HG02763 (cell line): ENCODE results near the gene TMEFF2.
"Not testable (repeated sequence)": the region's sequence is repeated elsewhere in the genome, so short reads cannot be mapped to it uniquely, and the experiment has no call there.

ENCODE experiments used
- ATAC-seq: cut with Tn5 transposase; IDR thresholded peaks from one replicate; pipeline ENCODE4 v1.9.1; 2021; ENCODE audit warnings: mild to moderate bottlenecking, moderate library complexity; ENCODE audit not compliant: unreplicated experiment

Gene TMEFF2

DNA sequence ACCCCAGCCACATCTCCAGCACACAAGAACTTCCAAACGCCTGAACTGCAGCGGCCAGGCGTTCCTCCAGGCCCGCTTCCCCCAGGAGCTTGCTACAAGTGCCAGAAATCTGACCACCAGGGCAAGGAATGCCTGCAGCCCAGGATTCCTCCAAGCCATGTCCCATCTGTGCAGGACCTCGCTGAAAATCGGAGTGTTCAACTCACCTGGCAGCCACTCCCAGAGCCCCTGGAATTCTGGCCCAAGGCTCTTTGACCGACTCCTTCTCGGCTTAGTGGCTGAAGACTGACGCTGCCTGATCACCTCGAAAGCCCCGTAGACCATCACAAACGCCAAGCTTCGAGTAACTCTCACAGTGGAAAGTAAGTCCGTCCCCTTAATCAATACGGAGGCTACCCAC, 62.1 kb downstream of the TMEFF2 start:
- ATAC-seq = not testable (repeated sequence)

DNA sequence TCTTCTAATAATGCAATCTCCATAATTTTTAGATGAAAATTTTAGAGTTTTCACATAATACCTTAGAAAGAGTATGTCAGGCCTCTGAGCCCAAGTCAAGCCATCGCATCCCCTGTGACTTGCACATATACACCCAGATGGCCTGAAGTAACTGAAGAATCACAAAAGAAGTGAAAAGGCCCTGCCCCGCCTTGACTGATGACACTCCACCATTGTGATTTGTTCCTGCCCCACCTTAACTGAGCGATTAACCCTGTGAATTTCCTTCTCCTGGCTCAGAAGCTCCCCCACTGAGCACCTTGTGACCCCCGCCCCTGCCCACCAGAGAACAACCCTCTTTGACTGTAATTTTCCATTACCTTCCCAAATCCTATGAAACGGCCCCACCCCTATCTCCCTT, 64.4 kb downstream of the TMEFF2 start:
- not testable (repeated sequence) for ATAC-seq

DNA sequence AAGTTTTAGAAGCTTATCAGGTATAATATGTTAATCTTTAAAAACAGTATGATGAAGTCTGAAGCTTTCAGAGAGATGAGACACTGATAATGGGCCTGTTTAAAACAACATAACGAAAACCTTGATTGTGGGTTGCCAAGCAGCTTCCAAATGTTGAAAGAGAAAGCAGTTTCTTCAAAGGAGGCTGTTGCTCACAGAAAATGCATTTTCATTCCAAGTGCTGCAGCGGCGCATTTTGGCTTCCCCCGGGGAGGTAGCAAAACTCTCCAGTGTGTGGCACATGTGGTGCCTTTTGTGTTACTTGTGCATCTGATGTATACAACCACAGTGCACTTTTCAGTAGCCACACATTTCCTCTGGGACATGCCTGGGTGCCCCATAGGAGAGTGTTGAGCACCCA, 66.1 kb downstream of the TMEFF2 start:
- ATAC-seq = no peak

DNA sequence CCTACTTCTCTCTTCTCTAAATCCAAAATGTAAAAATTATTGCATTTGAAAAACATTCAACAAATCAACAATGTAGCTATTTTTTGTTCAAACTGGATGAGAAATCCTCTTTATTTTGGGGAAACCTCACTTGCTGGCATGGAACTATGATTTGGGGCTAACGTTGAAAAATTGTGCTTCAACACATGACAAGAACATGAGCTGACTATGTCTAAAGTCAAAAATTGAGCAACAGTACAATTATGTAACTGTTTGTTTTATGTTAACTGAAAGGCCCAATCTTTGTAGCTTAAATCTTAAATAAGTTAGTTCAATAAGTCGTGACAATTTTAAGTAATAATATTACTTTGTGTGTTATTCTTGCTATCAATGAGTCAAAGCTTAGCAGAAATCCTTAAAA, 67.3 kb downstream of the TMEFF2 start:
- no peak for ATAC-seq

DNA sequence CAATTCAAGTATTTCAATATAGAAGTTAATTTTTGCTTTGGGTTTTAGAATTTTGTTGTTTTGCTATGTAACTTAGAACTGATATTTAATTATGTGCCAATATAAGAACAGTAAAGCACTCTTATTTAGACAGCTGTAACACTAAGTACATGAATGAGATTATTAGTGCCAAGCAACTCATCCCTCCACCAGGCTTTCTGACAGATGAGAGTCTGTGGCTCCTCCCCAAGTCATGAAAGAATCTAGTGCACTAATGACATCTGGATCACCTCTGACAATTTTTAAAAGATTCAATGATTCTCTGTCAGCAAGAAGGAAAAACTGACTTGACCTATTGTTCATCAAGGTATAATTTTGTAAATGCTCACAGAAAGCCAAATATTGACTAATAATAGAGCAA, 67.8 kb downstream of the TMEFF2 start:
- no peak for ATAC-seq

DNA sequence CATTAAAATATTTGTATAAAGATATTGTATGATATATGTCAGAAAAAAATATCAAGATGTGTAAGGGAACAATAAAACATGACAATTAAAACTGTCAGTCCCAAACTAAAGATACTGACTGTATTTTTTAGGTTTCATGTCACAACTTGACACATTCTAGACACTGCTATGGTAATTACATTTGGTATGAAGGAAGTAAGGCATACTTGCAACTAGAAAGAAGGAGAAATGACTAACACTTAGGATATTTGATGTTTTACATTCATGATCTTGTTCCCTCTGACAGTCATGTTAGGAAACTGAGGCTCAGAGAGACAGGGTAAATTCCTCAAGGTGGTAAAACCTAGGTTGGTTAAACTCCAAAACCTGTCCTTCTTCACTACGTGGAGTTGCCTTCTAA, 68.3 kb downstream of the TMEFF2 start:
- ATAC-seq = no peak

DNA sequence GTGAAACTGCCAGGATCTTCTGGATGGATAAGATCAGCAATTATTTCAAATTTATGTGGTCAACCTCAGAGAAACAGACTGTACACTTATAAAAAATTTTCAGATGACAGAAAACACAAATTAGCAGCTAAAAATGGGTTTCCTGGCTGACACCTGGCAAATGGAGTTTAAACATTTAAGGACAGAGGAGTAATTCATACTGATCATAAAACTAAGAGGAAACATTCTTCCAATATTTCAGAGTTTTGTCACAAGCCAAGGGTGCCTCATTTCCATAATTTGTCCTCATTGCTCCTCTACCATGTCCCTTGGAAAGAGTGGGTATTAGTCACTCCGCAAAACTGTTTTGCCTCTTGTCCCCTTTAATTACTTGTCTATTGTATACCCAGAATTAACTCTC, 70.2 kb downstream of the TMEFF2 start:
- no peak for ATAC-seq

DNA sequence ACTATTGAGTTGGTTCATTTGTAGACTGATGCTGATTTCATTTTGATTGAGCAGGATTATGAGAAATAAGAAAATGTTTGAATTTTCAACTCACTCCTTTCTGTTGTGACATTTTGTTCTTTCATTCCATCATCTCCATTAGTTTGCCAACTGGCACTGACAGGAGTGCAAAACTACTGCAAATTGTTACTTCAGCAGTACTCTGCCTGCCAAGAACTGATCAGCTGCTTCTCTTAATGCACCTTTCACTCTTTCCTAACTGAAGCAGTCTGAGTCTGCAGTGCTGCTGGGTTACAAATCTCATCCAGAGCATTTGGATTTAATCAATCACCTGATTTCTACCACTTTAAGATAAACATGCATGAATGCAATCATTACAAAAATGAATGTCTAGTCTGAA, 70.9 kb downstream of the TMEFF2 start:
- no peak for ATAC-seq

DNA sequence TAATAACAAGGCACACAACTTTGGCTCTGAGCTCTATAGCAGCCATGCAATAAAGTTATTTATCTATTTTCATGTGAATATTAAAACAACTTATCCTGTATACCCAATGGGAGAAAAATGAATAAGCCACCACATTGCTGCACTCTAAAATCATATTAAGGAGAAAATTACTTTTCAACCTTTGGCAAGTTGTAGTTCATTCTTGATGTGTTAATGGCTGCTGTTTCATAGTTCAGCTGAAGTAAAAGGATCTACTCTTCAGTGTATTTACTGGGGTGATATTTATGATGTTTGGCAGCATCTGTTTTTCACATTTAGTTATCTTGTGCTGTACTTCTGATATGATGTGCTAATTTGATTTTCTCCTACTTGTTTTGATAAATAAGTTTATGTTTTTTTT, 71.8 kb downstream of the TMEFF2 start:
- no peak for ATAC-seq

DNA sequence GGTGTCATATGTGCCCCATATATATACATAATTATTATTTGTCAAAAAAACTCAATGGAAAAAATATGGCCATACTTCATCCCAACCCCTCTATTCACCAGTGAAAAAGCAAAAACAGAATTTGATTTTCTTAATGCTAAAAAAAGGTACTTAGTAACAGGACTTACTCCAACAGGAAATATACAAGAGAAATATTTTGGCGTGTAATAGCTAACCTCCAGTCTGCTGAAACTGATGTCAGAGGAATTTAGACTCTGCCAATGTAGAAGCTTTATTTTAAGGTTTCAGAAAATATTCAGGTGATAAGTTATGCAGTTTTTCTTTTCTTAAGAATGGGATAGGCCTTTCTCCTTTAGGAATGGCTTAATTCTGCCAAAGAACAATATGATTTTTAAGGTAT, 72.6 kb downstream of the TMEFF2 start:
- no peak for ATAC-seq

DNA sequence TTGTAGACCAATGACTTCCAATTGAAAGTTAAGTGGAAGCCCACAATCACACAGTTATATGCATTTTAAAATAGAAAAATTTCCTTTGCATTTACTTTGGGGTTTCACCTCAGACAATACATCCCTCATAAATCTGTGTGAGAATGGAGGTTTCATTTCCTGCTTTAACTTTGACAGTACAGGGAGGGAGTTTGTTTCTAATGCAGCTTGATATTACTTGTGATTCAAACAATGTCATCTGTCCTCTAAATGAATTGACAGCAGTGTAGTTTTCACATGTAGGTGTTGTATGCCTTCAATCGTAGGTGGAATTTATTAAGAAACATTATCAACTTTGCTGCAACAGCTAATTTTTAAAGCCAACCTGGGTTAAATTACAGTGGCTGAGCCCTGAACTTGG, 75.2 kb downstream of the TMEFF2 start:
- ATAC-seq = no peak

DNA sequence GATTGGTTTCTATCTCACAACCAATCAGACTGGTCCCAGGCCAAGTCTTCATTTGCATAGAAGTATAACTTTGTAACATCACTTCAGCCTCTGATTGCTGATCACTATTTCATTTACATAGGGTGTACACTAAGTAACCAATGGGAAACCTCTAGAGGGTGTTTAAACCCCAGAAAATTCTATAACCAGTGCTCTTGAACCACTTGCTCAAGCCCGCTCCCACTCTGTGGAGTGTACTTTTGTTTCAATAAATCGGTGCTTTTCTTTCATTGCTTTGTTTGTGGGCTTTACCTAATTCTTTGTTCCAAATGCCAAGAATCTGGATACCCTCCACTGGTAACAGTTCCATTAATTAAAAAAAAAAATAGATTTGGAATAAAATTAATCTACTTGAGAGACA, 77.0 kb downstream of the TMEFF2 start:
- no peak for ATAC-seq

DNA sequence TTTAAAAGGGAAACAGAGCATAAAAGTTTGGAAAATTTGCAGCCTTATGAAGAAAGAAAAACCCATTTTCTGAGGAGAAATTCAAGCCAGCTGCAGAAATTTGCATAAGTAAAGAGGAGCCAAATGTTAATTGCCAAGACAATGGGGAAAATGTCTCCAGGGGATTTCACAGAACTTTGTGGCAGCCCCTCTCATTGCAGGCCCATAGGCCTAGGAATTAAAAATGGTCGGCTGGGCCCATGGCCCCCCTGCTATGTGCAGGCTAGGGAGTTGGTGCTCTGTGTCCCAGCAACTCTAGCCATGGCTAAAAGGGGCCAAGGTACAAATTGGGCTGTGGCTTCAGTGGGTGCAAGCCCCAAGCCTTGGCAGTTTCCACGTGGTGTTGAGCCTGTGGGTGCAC, 83.2 kb downstream of the TMEFF2 start:
- not testable (repeated sequence) for ATAC-seq

DNA sequence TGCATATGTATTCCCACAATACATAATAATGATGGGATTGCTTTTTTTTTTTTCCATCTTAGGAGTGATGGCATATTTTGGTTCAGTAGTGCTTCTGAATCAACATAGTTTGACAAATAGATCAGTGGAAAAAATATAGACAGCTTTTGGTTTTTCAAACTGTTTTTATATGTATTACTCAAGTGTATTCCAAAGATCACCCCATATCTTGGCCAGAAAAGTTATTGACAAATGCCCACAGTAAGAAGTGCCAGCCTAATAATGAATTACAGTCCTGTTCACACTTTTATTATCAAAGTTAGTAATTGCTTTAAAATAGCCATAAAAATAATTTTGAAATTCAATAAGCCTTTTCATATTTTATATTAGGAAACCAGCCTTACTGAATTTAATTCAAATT, 95.0 kb downstream of the TMEFF2 start:
- ATAC-seq = no peak

DNA sequence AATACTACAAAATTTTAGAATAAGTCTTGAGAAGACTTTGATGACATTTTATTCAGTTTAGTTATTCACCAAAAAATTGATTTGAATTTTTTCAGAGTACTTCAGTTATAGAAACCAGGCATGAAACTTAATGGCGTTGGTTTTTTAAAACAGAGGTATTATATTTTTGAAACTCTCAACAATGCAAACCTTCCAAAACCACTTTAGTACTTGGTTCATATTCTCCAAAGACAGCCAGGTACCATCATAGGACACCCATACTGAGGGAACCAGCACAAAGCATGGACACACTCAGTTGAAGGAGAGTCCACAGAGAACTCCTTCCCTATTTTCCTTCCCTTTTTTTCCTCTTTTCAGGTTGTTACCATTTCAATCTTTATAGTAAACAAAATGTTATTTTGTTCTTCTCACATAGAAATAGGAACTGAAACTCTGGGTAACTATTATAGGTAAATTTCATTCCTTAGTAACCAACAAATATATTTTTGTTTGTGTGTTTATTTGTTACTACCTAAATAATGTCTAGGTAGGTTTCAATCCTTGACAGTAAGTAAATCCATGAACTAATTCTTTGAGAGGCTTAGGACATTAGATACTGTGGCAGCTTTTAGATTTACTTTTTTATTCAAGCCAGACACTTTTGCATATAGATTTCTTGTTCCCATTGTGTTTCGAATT, 95.8 kb downstream of the TMEFF2 start:
- no peak for ATAC-seq

DNA sequence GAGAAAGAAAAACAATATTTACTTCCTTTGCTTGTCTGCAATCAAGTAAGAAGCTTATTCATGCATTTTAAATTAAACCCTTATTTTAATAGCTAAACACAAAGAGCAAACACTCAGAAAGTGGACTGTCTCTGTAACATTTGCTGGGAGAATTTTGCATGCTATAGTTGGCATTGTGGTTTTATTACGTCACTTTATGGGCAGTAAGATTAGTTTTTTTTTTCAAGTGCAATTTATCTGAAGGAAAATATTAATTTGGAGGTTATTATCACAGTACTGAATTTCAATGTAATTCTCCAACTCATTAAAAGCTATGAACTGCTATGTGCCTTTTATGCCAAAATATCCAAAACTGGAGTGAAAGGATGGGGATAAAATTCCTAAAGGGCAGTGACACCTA, 103.3 kb downstream of the TMEFF2 start:
- no peak for ATAC-seq

DNA sequence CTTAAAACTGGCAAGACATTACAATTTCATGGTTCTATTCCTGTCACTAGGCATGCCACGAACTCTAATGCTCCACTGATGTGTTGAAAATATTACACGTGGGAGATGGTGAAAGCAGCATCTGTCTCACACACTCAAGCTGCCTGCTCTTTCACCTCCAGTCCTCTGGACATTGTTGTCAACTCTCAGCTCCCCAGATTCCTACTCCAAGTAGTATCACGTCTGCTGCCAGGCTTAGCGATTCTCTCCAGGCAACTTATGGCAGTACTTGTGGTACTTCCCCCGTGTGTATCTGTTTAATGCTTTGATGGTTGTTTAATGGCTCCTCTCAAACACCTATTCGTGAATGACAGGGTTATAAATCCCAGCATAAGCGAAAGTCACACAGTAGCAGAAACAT, 103.8 kb downstream of the TMEFF2 start:
- ATAC-seq = no peak

DNA sequence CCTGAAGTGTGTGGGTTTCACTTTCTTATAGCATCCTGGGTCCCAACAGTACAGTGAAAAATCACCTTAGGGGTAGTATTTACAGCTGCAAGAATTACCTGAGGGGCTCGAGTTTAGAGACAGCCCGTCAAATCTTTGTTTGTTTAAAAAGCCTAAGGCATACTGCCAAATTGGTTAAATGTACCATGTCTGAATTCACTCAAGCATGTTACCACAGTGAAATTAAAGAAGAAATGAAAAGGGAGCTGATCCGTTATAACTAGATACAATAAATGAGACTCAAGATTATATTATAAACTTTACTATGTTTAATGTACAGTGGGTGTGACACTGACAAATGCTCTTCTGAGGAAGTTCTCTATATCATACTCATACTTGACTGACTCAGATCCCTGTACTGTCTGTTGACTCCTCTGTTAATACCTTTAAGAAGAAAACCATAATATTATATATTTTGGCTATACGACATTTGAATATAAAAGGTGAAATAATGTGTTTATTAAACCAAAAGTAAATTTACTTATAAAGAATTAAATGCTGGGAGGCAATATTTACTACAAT, 107.3 kb downstream of the TMEFF2 start:
- ATAC-seq = no peak

DNA sequence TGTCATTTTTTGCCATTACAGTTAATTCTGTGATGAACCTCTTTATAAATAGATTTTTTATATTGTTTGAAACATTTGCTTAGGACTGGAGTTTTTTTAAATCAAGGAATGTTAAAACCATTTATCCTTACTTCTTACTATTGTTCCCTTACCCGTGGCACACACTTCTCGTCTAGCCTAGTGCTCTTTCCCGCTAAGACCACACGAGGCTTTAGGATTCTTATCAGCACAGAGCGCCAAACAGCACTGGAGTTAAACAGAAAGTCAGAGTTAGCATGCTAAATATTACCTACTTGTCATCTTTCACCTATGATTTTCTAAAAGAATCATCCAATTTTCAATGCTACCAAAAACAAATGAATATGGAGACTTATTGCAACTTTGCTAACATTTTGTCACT, 112.6 kb downstream of the TMEFF2 start:
- ATAC-seq = no peak

DNA sequence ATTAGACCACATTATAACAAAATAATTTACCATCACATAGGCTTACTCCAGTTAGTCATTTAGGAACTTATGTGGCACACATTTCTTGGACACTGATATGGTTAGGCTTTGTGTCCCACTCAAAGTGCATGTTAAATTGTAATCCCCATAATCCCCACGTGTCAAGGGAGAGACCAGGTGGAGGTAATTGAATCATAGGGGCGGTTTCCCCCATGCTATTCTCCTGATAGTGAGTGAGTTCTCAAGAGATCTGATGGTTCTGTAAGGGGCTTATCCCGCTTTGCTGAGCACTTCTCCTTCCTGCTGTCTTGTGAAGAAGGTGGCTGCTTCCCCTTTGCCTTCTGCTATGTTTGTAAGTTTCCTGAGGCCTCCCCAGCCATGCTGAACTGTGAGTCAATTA, 114.6 kb downstream of the TMEFF2 start:
- ATAC-seq = not testable (repeated sequence)

DNA sequence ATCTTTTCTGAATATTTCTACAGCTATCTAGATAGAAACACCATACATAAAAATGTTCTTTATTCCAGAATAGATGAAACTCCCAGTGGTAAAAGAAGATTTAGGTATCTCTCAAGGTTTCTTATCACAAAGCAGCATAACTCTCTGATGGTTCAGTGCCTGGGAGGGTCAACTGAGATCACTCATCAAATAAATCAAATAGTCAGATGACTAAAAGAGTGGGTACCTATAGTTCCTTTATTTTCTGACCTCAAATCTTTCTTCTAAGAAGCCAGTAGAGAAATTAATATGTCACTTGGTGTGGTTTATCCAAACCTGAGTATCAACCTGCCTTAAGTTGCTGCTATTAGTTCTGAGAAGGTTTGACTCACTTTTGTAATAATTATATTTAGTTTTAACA, 120.9 kb downstream of the TMEFF2 start:
- no peak for ATAC-seq

DNA sequence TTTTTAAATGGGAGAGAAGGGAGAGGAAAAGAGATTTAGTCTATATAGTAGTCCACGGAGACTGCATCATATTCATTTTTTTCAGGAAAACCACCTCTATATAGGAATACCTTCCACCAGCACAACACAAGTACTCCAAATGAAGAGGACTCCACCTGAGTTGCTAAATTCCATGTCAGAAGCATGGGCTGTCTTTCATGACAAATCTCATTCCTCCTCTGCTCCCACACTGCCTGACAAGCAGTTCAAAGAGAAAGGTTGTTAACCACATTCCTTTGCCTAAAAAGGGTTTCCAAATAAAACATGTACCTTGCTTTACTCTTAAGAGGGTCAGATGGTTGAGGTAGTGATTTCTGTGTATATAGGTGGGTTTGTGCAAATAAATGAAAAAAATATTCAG, 122.0 kb downstream of the TMEFF2 start:
- ATAC-seq = no peak

DNA sequence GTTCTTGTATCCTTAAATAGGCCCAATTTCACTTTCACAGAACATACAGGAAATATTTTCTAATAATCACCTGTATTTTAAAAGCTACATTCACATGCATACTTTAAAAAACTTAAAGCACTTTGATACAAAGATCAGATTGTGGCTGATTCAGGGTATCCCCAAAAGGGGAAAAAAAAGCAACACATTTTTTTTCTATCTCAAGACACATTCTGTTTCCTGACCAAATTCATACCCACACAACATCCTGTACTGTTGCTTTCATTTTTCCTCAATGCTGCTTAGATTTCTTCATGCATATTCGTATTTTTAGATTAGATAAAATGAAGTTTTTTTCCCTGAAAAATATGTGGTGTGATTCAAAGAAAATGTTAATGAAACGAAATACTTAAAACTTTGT, 122.5 kb downstream of the TMEFF2 start:
- ATAC-seq = no peak
